Measurements from ENCODE around the gene EOLA2.
"Not testable (repeated sequence)": the region's sequence is repeated elsewhere in the genome, so short reads cannot be mapped to it uniquely, and the experiment has no call there.

The EOLA2 gene

DNA sequence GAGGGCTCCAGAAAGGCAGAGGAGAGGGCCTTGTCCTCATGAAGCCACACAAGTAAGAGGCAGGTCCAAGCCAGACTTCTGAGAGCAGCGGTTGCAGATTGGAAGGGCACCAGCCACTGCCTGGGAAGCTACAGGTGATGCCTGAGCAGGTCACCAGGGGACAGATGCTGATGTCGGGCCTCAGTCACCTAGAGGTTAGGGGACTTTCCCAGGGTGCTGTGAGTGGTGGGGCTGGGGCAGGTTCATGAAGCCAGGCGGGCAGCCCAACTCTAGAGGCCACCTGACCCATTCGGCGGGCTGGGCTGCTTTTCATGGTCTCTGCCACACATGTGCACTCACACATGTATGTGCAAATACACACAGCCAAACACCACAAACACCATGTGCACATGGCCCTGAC lies 5.3 kb downstream of the EOLA2 start:
- DNase-seq (ENCODE audit: low spot score), result not testable (repeated sequence)

DNA sequence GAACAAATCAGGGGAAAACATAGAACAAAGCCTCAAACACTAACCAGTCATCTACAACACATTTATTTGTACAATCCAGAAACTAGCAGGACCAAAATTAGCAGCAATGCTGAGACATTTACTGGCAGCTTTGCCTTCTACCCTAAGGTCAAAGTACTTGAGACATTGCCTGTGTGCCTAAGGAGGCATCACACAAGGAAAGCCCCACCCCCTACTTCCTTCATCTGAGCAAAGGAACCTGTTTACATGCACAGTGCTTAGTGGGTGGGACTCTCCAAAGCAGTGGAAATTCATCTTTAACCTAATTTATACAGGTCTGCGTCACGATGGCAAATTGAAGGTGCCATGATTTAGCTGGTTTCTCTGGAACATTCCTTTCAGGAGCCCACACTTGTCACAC lies 6.1 kb downstream of the EOLA2 start:
- DNase-seq (ENCODE audit: low spot score), result not testable (repeated sequence)

- not testable (repeated sequence) for DNase-seq (ENCODE audit: low spot score)
Measured at GRCh38 chrX:149931355-149931754, 6.9 kb downstream of the EOLA2 start.

DNA sequence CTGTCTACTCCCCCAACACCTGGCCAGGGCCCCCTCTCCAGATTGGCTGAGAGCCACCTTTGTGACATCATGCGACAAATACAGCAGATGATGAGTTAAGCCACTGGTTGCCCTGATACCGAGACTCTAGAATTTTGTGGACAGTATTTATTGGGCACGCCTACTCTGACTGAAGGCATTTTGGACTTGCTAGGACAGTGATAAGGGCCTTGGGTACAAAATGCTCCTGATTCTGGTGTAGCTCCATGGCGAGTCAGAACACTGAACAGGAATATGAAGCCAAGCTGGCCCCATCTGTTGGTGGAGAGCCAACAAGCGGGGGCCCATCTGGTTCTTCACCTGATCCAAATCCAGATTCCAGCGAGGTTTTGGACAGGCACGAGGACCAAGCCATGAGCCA lies 8.9 kb downstream of the EOLA2 start, which contains the start of gene HSFX4:
TSS of gene HSFX4 (plus strand) at position 174 of the 400 bp plus-strand sequence. CDS start at position 246, 72 bp downstream.
- DNase-seq (ENCODE audit: low spot score), result not testable (repeated sequence)

DNA sequence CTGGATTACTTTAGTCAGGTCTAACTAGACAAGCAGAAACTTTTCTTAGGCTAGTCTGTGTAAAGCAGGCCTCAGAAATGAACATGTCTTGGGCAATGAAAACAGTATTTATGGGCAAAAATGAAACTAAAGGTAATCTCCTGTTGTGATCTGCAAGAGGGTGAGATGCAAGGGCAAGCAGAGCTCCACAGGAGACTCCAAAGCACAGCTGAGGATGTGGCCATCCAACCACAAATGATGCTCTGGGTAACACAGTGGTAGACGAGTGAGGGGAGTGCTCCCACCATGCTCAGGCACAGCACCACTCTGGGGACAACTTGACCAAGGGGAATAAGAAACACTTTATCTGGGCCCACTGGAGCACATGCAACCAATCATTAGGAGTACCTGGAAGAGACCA lies 9.7 kb downstream of the EOLA2 start:
- not testable (repeated sequence) for DNase-seq (ENCODE audit: low spot score)

- DNase-seq (ENCODE audit: low spot score), result not testable (repeated sequence)
Measured at GRCh38 chrX:149927964-149928258, 10.4 kb downstream of the EOLA2 start.

GRCh38 chrX:149927245-149927963 lies 10.9 kb downstream of the EOLA2 start:
- not testable (repeated sequence) for DNase-seq (ENCODE audit: low spot score)

GRCh38 chrX:149924434-149924833 lies 13.9 kb downstream of the EOLA2 start:
- DNase-seq (ENCODE audit: low spot score), result not testable (repeated sequence)

DNA sequence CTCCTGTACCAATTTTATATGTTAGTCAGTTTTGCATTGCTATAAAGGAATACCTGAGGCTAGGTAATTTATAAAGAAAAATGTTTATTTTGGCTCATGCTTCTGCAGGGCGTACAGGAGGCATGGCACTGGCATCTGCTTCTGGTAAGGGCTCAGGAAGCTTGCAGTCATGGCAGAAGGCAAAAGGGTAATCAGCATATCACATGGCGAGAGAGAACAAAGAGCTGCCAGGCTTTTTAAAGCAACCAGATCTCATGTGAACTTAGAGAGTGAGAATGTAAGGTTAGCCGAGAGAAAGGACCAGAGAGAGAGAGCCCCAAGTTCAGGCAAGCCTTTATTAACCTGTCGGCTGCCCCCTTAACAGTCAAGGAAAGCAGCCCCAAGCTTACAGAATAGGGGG lies 14.5 kb downstream of the EOLA2 start:
- DNase-seq (ENCODE audit: low spot score), result not testable (repeated sequence)

GRCh38 chrX:149916745-149917392 lies 21.4 kb downstream of the EOLA2 start:
- DNase-seq (ENCODE audit: low spot score), result no peak

DNA sequence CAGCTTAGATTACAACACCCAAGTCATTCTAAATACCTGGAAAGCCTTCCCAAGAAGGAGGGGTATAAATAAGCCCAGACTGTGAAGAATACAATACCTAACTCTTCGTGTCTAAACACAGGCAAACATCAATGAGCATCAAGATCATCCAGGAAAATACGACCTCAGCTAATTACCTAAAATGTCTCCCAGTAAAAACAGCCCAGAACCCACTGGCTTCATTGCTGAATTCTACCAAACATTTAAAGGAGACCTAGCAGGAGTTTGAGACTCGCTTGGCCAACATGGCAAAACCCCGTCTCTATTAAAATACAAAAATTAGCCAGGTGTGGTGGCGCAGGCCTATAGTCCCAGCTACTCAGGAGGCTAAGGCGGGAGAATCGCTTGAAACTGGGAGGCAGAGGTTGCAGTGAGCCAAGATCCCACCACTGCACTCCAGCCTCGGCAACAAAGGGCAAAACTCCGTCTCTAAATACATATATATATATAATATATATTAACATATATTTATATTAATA lies 28.1 kb downstream of the EOLA2 start:
- DNase-seq (ENCODE audit: low spot score), result no peak

GRCh38 chrX:149909324-149910177 lies 28.7 kb downstream of the EOLA2 start:
- no peak for DNase-seq (ENCODE audit: low spot score)

DNA sequence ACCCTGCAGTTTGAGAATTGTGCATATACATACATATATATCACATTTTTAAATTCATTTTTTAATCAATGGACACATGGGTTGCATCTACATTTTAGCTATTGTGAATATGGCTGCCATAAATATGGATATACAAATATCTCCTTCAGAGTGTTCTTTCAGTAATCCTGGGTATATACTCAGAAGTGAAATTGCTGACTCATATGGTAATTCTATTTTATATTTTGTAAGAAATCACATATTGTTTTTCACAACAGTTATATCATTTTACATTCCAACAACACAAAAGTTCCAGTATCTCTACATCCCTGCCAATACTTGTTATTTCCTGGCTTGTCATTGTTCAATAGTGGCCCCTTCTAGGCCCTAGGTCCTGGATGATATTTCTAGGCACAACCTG lies 29.6 kb downstream of the EOLA2 start:
- DNase-seq (ENCODE audit: low spot score), result no peak

DNA sequence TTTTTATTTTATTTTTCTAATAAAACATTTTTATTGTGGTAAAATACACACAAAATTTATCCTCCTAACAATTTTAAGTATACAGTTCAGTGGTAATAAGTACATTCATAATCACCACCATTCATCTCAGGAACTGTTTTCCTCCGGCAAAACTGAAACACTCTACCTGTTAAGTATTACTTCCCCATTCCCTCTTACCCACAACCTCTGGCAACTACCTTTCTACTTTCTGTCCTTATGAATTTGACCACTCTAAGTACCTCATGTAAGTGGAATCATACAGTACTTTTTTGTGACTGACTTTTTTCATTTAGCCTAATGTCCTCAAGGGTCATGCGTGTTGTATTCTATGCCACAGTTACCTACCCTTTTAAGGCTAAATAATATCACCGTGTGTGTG lies 30.0 kb downstream of the EOLA2 start:
- no peak for DNase-seq (ENCODE audit: low spot score)

- DNase-seq (ENCODE audit: low spot score), result no peak
Measured at GRCh38 chrX:149903889-149904748, 34.2 kb downstream of the EOLA2 start.

DNA sequence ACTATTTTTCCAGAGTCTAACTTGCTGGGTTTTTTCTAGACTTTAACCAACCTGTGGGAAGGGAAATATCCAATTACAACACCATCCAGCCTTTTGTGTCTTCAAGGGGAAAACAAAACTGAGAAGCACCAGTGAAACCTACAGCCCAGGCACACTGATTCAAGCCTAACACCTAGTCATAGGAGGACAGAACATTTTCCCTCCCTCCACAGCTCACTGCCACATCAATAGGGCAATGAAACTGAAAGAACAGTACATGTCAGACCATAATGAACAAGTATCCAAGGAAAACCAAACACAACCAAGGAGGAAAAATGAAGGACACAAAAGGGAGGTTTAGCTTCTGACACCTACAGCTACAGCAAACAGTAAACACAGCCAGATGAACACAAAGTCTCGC lies 39.7 kb downstream of the EOLA2 start:
- no peak for DNase-seq (ENCODE audit: low spot score)

DNA sequence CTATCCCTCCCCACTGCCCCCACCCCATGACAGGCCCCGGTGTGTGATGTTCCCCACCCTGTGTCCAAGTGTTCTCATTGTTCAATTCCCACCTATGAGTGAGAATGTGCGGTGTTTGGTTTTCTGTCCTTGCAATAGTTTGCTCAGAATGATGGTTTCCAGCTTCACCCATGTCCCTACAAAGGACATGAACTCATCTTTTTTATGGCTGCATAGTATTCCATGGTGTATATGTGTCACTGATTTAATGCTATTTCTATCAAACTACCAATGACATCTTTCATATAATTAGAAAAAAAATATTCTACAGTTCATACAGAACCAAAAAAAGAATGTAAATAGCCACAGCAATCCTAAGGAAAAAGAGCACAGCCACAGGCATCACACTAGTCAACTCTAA lies 47.5 kb downstream of the EOLA2 start:
- DNase-seq (ENCODE audit: low spot score), result not testable (repeated sequence)
